ENCODE results near the gene IGFBP3.

DNA sequence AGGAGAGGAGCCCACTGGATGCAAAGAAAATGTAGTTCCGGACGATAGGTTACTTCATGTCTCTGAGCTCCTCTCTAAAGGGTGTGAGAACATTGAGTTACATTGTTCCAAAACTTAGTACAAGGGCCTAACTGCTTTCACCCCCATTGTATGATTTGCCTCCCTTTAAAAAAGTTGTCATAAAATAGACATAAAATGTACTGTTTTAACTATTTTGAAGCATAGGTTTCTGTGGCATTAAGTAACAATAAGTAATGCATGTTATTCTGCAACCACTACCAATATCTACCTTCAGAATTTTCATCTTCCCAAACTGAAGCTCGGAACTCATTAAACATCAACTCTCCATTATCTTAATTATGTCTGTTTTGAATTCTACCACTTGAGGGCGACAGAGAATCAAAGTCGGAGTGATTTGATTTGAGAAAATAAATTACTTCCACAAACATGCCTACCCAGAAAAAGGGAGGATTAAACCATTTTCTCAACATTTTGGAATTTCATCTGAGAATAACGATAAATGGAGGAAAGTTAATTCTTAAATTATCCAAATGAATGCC is 30.1 kb downstream of the IGFBP3 start:
- TF ChIP-seq, protein P1, sequence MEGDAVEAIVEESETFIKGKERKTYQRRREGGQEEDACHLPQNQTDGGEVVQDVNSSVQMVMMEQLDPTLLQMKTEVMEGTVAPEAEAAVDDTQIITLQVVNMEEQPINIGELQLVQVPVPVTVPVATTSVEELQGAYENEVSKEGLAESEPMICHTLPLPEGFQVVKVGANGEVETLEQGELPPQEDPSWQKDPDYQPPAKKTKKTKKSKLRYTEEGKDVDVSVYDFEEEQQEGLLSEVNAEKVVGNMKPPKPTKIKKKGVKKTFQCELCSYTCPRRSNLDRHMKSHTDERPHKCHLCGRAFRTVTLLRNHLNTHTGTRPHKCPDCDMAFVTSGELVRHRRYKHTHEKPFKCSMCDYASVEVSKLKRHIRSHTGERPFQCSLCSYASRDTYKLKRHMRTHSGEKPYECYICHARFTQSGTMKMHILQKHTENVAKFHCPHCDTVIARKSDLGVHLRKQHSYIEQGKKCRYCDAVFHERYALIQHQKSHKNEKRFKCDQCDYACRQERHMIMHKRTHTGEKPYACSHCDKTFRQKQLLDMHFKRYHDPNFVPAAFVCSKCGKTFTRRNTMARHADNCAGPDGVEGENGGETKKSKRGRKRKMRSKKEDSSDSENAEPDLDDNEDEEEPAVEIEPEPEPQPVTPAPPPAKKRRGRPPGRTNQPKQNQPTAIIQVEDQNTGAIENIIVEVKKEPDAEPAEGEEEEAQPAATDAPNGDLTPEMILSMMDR (IDR thresholded peaks at IDR 0.05 in 4 of 5, conservative IDR thresholded peaks at IDR 0.05 in 1 of 5): peak in 4 of 5 experiments; percentile 28 to 65 (median 64)
- no peak for TF ChIP-seq POLR2A (IDR thresholded peaks at IDR 0.05)

All from gastrocnemius medialis (tissue), 4 donors.